H4 (cell line): Measurements from ENCODE around the gene TTC9B. TPM values are rescaled to one million over a fixed set of nuclear protein-coding genes. Genes with fewer than 3 reads are reported as not detected.
"Not testable (repeated sequence)": the region's sequence is repeated elsewhere in the genome, so short reads cannot be mapped to it uniquely, and the experiment has no call there.

Source experiments
- DNase-seq: peaks from one replicate; pipeline ENCODE4 v3.0.0-alpha.2; 2015; ENCODE audit warnings: low spot score
- total RNA-seq: library from RNA; depleted of rRNA; stranded (reverse); fragments of >200 nt; shearing (Covaris generic); gene quantifications from 2 replicates; pipeline ENCODE4 v1.2.3, GENCODE V29; 2014; rRNA removed

TTC9B gene
- total RNA-seq, 1 experiment from 2014 or later: not detected

GRCh38 chr19:40170303-40170989 lies 47.7 kb downstream of the TTC9B start:
- DNase-seq: not testable (repeated sequence)

- DNase-seq: not testable (repeated sequence)
Observed at GRCh38 chr19:40169482-40170302, 48.5 kb downstream of the TTC9B start.

Other genes with a start within 250 kb of the TTC9B start
- gene PSMC4, start 247.2 kb downstream of the TTC9B start, total RNA-seq: 263 and 299 TPM in 2 replicates
- 4.2 and 5.5 TPM in 2 replicates for gene ZNF546, start 221.3 kb downstream of the TTC9B start, total RNA-seq
- gene ZNF780B, start 162.2 kb downstream of the TTC9B start, total RNA-seq: 5.9 and 9.8 TPM in 2 replicates
- gene ZNF780A, start 127.4 kb downstream of the TTC9B start, total RNA-seq: 9.2 and 17.1 TPM in 2 replicates
- gene MAP3K10, start 27.0 kb downstream of the TTC9B start, total RNA-seq: 1.3 and 4.3 TPM in 2 replicates
- gene CCNP, start 8.3 kb upstream of the TTC9B start, total RNA-seq: not detected in 2 replicates
- gene AKT2, start 67.0 kb upstream of the TTC9B start, total RNA-seq: 51.0 and 59.2 TPM in 2 replicates
- gene C19orf47, start 130.0 kb upstream of the TTC9B start, total RNA-seq: 4.3 and 4.4 TPM in 2 replicates
- 212 and 308 TPM in 2 replicates for gene PLD3, start 130.3 kb upstream of the TTC9B start, total RNA-seq
- gene HIPK4, start 171.8 kb upstream of the TTC9B start, total RNA-seq: not detected in 2 replicates
- gene PRX, start 195.0 kb upstream of the TTC9B start, total RNA-seq: 0.77 and 1.2 TPM in 2 replicates
- gene SERTAD1, start 207.6 kb upstream of the TTC9B start, total RNA-seq: 14.8 and 15.4 TPM in 2 replicates
- 21.3 and 21.4 TPM in 2 replicates for gene SERTAD3, start 226.0 kb upstream of the TTC9B start, total RNA-seq
- gene BLVRB, start 247.4 kb upstream of the TTC9B start, total RNA-seq: 433 and 572 TPM in 2 replicates
- gene SPTBN4, start 248.6 kb upstream of the TTC9B start, total RNA-seq: 0.23 and 0.56 TPM in 2 replicates